Liver (tissue), 9 donors: Measurements from ENCODE around the gene UNC5A. TPM values are rescaled to one million over a fixed set of nuclear protein-coding genes. Genes with fewer than 3 reads are reported as not detected.

Experiments
- DNase-seq: peaks from one replicate; pipeline ENCODE4 v3.0.0-alpha.2; 2017; ENCODE audit warnings: low spot score
- H3K27ac ChIP-seq, 2 donors: one replicate each; pipeline ENCODE4 v1.7.0; 2013; ENCODE audit warnings: inconsistent platforms in 2 of 2, low read length in 2 of 2, control low read depth in 1 of 2, low read depth in 1 of 2, mild to moderate bottlenecking in 1 of 2
- H3K27me3 ChIP-seq, 4 donors: one replicate each; pipeline versions ENCODE4 v1.6.1 to v1.7.0; 2013; ENCODE audit warnings: low read length in 3 of 4, inconsistent platforms in 1 of 4, mild to moderate bottlenecking in 1 of 4, moderate library complexity in 1 of 4; ENCODE audit not compliant: control insufficient read depth in 4 of 4, insufficient read depth in 4 of 4
- H3K36me3 ChIP-seq, 4 donors: one replicate each; pipeline versions ENCODE4 v1.6.1 to v1.7.0; 2013; ENCODE audit warnings: low read length in 3 of 4, mild to moderate bottlenecking in 3 of 4, low read depth in 1 of 4, moderate library complexity in 1 of 4; ENCODE audit not compliant: control insufficient read depth in 4 of 4, insufficient read depth in 3 of 4
- H3K4me1 ChIP-seq, 4 donors: one replicate each; pipeline versions ENCODE4 v1.6.1 to v1.7.0; 2013; ENCODE audit warnings: low read length in 3 of 4, mild to moderate bottlenecking in 3 of 4, moderate library complexity in 1 of 4; ENCODE audit not compliant: control insufficient read depth in 4 of 4, insufficient read depth in 4 of 4
- H3K4me3 ChIP-seq, 3 donors: one replicate each; pipeline versions ENCODE4 v1.6.1 to v1.7.0; 2013; ENCODE audit warnings: low read length in 3 of 3, control low read depth in 1 of 3, low read depth in 1 of 3, mild to moderate bottlenecking in 1 of 3
- H3K9ac ChIP-seq, 2 donors: one replicate each; pipeline ENCODE4 v1.7.0; 2013; ENCODE audit warnings: low read length in 2 of 2, mild to moderate bottlenecking in 2 of 2, moderate library complexity in 2 of 2, control low read depth in 1 of 2, low read depth in 1 of 2
- H3K9me3 ChIP-seq, 4 donors: one replicate each; pipeline versions ENCODE4 v1.6.1 to v1.7.0; 2013; ENCODE audit warnings: low read length in 3 of 4; ENCODE audit not compliant: control insufficient read depth in 4 of 4
- ATF3 ChIP-seq: IDR thresholded peaks from 2 replicates; pipeline ENCODE4 v1.6.1; 2016; ENCODE audit warnings: antibody characterized with exemption
- CTCF ChIP-seq: fragments of 150-350 bp; IDR thresholded peaks from 2 replicates; pipeline ENCODE4 v1.5.1; 2017; ENCODE audit warnings: improper control_type of control experiment, low read depth, low read length; ENCODE audit not compliant: missing input control
- EGR1 ChIP-seq, 2 donors: IDR thresholded peaks; 2 replicates each; pipeline ENCODE4 v1.6.1; 2016 to 2018; ENCODE audit warnings: antibody characterized with exemption in 2 of 2, low read depth in 2 of 2
- FOXA1 ChIP-seq: IDR thresholded peaks from 2 replicates; pipeline ENCODE4 v1.6.1; 2016; ENCODE audit warnings: antibody characterized with exemption
- FOXA2 ChIP-seq: IDR thresholded peaks from 2 replicates; pipeline ENCODE4 v1.6.1; 2016; ENCODE audit warnings: antibody characterized with exemption
- GABPA ChIP-seq, 2 donors: IDR thresholded peaks in 1 of 2; conservative IDR thresholded peaks in 1 of 2; 2 replicates each; pipeline ENCODE4 v1.6.1; 2016; ENCODE audit warnings: antibody characterized with exemption in 2 of 2, mild to moderate bottlenecking in 1 of 2, moderate library complexity in 1 of 2
- HNF4A ChIP-seq, 2 donors: conservative IDR thresholded peaks; 2 replicates each; pipeline ENCODE4 v1.6.1; 2016; ENCODE audit warnings: antibody characterized with exemption in 2 of 2, mild to moderate bottlenecking in 2 of 2
- HNF4G ChIP-seq: IDR thresholded peaks from 2 replicates; pipeline ENCODE4 v1.6.1; 2016; ENCODE audit warnings: antibody characterized with exemption
- JUND ChIP-seq, 2 donors: IDR thresholded peaks; 2 replicates each; pipeline ENCODE4 v1.6.1; 2016; ENCODE audit warnings: antibody characterized with exemption in 2 of 2
- MAX ChIP-seq: IDR thresholded peaks from 2 replicates; pipeline ENCODE4 v1.6.1; 2016; ENCODE audit warnings: antibody characterized with exemption
- NR2F2 ChIP-seq: IDR thresholded peaks from 2 replicates; pipeline ENCODE4 v1.6.1; 2016; ENCODE audit warnings: antibody characterized with exemption
- RAD21 ChIP-seq, 2 donors: IDR thresholded peaks; 2 replicates each; pipeline ENCODE4 v1.6.1; 2016; ENCODE audit warnings: antibody characterized with exemption in 2 of 2, mild to moderate bottlenecking in 2 of 2
- REST ChIP-seq: IDR thresholded peaks from 2 replicates; pipeline ENCODE4 v1.6.1; 2016; ENCODE audit warnings: antibody characterized with exemption, mild to moderate bottlenecking
- RXRA ChIP-seq, 2 donors: IDR thresholded peaks; 2 replicates each; pipeline ENCODE4 v1.6.1; 2017 to 2018; ENCODE audit warnings: antibody characterized with exemption in 2 of 2, mild to moderate bottlenecking in 1 of 2
- SP1 ChIP-seq: IDR thresholded peaks from 2 replicates; pipeline ENCODE4 v1.6.1; 2018; ENCODE audit warnings: antibody characterized with exemption, mild to moderate bottlenecking
- TAF1 ChIP-seq: conservative IDR thresholded peaks from 2 replicates; pipeline ENCODE4 v1.6.1; 2016; ENCODE audit warnings: antibody characterized with exemption, mild to moderate bottlenecking
- YY1 ChIP-seq: IDR thresholded peaks from 2 replicates; pipeline ENCODE4 v1.6.1; 2016; ENCODE audit warnings: antibody characterized with exemption, mild to moderate bottlenecking
- ZBTB33 ChIP-seq: IDR thresholded peaks from 2 replicates; pipeline ENCODE4 v1.6.1; 2016; ENCODE audit warnings: antibody characterized with exemption
- WGBS: extraction: QIAGEN DNeasy Blood & Tissue Kit; methylation state at CpG from one replicate; pipeline ENCODE4 v1.1.7; 2013; 5-methylcytosine and 5-hydroxymethylcytosine counted together
- polyA plus RNA-seq, 2 donors: library from polyadenylated mRNA; stranded (reverse) in 1 of 2; unstranded in 1 of 2; fragments of 200-250 nt in 1 of 2; fragments of >200 nt in 1 of 2; fragmentation: Nextera tagmentation in 1 of 2; extraction: Ambion mirVana in 1 of 2; gene quantifications; one replicate each; pipeline versions ENCODE4 v1.2.1 to v1.2.3, GENCODE V29; 2013 to 2015
- total RNA-seq, 2 donors: library from RNA; depleted of rRNA; stranded (reverse); fragments of >200 nt; gene quantifications; one replicate each; pipeline ENCODE4 v1.2.3, GENCODE V29; 2014
- donor health status: healthy.
- donor health status: healthy.
- donor health status: healthy.
- donor health status: healthy.
- donor health status: healthy.

The UNC5A gene
- total and polyA plus RNA-seq, 4 donors: under 0.01 to 0.07 (median 0.03) TPM; not detected in 1

GRCh38 chr5:176822793-176823481 is 12.6 kb downstream of the UNC5A start:
- H3K36me3 ChIP-seq: no peaks in the 10 kb centered on the region
- H3K9ac ChIP-seq: no peak overlapping the region
- H3K9me3 ChIP-seq: no peaks in the 10 kb centered on the region
- WGBS: 83% methylated on average over 21 of the region's 21 CpGs
- TF ChIP-seq NR2F2: no peak
- TF ChIP-seq JUND (IDR thresholded peaks at IDR 0.05): no peak
- no peak for TF ChIP-seq MAX
- no peak for TF ChIP-seq HNF4A (conservative IDR thresholded peaks at IDR 0.05)
- no peak for TF ChIP-seq FOXA2
- no peak for TF ChIP-seq YY1
- no peak for TF ChIP-seq RAD21 (IDR thresholded peaks at IDR 0.05)
- no peak for TF ChIP-seq ATF3
- no peak for TF ChIP-seq TAF1
- TF ChIP-seq CTCF: no peak
- TF ChIP-seq HNF4G: no peak
- peaks cover 0 to 7% (median 0%) of the 10 kb centered on the region in 4 donors for H3K27me3 ChIP-seq
- peaks cover 0 to under 1% (median 0%) of the 10 kb centered on the region in 4 donors for H3K4me1 ChIP-seq
- DNase-seq: no peak
- no peak overlapping the region for H3K4me3 ChIP-seq
- H3K27ac ChIP-seq: no peak overlapping the region

GRCh38 chr5:176823869-176824412 is 13.6 kb downstream of the UNC5A start:
- H3K4me3 ChIP-seq: no peak overlapping the region
- peaks cover 0 to 4% (median 0%) of the 10 kb centered on the region in 4 donors for H3K27me3 ChIP-seq
- no peak for TF ChIP-seq MAX
- TF ChIP-seq YY1: no peak
- TF ChIP-seq FOXA1: no peak
- no peak for TF ChIP-seq EGR1 (IDR thresholded peaks at IDR 0.05; ENCODE audit: low read depth in 2 of 2)
- no peak for TF ChIP-seq ZBTB33
- TF ChIP-seq JUND (IDR thresholded peaks at IDR 0.05): no peak
- no peak for TF ChIP-seq CTCF
- no peak for TF ChIP-seq FOXA2
- no peak for TF ChIP-seq TAF1
- TF ChIP-seq RXRA (IDR thresholded peaks at IDR 0.05): no peak
- TF ChIP-seq SP1: no peak
- TF ChIP-seq REST: no peak
- no peak for TF ChIP-seq GABPA (IDR thresholded peaks at IDR 0.05 in 1 of 2, conservative IDR thresholded peaks at IDR 0.05 in 1 of 2)
- no peaks in the 10 kb centered on the region for H3K9me3 ChIP-seq
- no peak overlapping the region for H3K9ac ChIP-seq
- no peak for DNase-seq
- H3K36me3 ChIP-seq: no peaks in the 10 kb centered on the region
- WGBS: 85% methylated on average over 20 of the region's 20 CpGs
- H3K4me1 ChIP-seq: no peaks in the 10 kb centered on the region
- H3K27ac ChIP-seq: no peak overlapping the region
